SK-N-SH treated with all-trans-retinoic acid at 6 μM for 48 hours (cell line): ENCODE results near the gene MYBPC1.

Experiments used
- ATAC-seq: fragments of 200-7000 bp; cut with Tn5 transposase; 3 replicates; pipeline ENCODE4 v1.9.1; 2020; ENCODE audit warnings: mild to moderate bottlenecking, moderate library complexity
- ARNTL ChIP-seq: fragments of 450-650 bp; formaldehyde crosslinking; IDR thresholded peaks from 2 replicates; pipeline ENCODE4 v1.5.0; 2020; ENCODE audit warnings: low read depth, mild to moderate bottlenecking, moderate library complexity, borderline replicate concordance
- BACH2 ChIP-seq: fragments of 250-450 bp; sonication (Bioruptor Pico); IDR thresholded peaks from 2 replicates; pipeline ENCODE4 v1.9.0; 2021; ENCODE audit warnings: mild to moderate bottlenecking, borderline replicate concordance
- CREB5 ChIP-seq: fragments of 250-450 bp; sonication (Bioruptor Pico); IDR thresholded peaks from 2 replicates; pipeline ENCODE4 v1.5.1; 2020; ENCODE audit warnings: low read depth, mild to moderate bottlenecking, moderate library complexity
- CSDC2 ChIP-seq: fragments of 250-450 bp; sonication (Bioruptor Pico); IDR thresholded peaks from 2 replicates; pipeline ENCODE4 v1.5.0; 2020; ENCODE audit warnings: mild to moderate bottlenecking, moderate library complexity
- CSRNP3 ChIP-seq: fragments of 250-450 bp; sonication (Bioruptor Pico); IDR thresholded peaks from 2 replicates; pipeline ENCODE4 v1.5.1; 2021; ENCODE audit warnings: mild to moderate bottlenecking, moderate library complexity
- ESRRG ChIP-seq: fragments of 250-450 bp; sonication (Bioruptor Pico); IDR thresholded peaks from 2 replicates; pipeline ENCODE4 v1.6.1; 2021; ENCODE audit warnings: mild to moderate bottlenecking
- GLIS3 ChIP-seq: fragments of 250-450 bp; sonication (Bioruptor Pico); IDR thresholded peaks from 2 replicates; pipeline ENCODE4 v1.5.0; 2020; ENCODE audit warnings: mild to moderate bottlenecking, moderate library complexity
- ISL1 ChIP-seq: fragments of 250-450 bp; sonication (Bioruptor Pico); IDR thresholded peaks from 2 replicates; pipeline ENCODE4 v2.1.2; 2022; ENCODE audit warnings: mild to moderate bottlenecking, moderate library complexity
- OSR1 ChIP-seq: fragments of 250-450 bp; sonication (Bioruptor Pico); IDR thresholded peaks from 2 replicates; pipeline ENCODE4 v1.8.0; 2022; ENCODE audit warnings: moderate library complexity, mild to moderate bottlenecking, inconsistent platforms
- PATZ1 ChIP-seq: fragments of 250-450 bp; sonication (Bioruptor Pico); IDR thresholded peaks from 2 replicates; pipeline ENCODE4 v1.8.0; 2020; ENCODE audit warnings: mild to moderate bottlenecking, moderate library complexity, borderline replicate concordance
- POU6F1 ChIP-seq: fragments of 250-450 bp; sonication (Bioruptor Pico); IDR thresholded peaks from 2 replicates; pipeline ENCODE4 v1.8.0; 2021; ENCODE audit warnings: low read depth, mild to moderate bottlenecking, moderate library complexity, borderline replicate concordance
- RARB ChIP-seq: fragments of 250-450 bp; sonication (Bioruptor Pico); IDR thresholded peaks from 2 replicates; pipeline ENCODE4 v1.8.0; 2021; ENCODE audit warnings: mild to moderate bottlenecking, moderate library complexity
- SNAI2 ChIP-seq: fragments of 250-450 bp; sonication (Bioruptor Pico); IDR thresholded peaks from 2 replicates; pipeline ENCODE4 v1.5.0; 2020; ENCODE audit warnings: mild to moderate bottlenecking, moderate library complexity
- TCF4 ChIP-seq: fragments of 250-450 bp; sonication (Bioruptor Pico); IDR thresholded peaks from 2 replicates; pipeline ENCODE4 v1.8.0; 2021; ENCODE audit warnings: mild to moderate bottlenecking, moderate library complexity, borderline replicate concordance
- TOX ChIP-seq: fragments of 250-450 bp; sonication (Bioruptor Pico); IDR thresholded peaks from 2 replicates; pipeline ENCODE4 v1.8.0; 2021; ENCODE audit warnings: mild to moderate bottlenecking, moderate library complexity, borderline replicate concordance
- TSHZ2 ChIP-seq: fragments of 250-450 bp; sonication (Bioruptor Pico); IDR thresholded peaks from 2 replicates; pipeline ENCODE4 v1.5.0; 2020; ENCODE audit warnings: mild to moderate bottlenecking, moderate library complexity
- ZC3H10 ChIP-seq: fragments of 250-450 bp; sonication (Bioruptor Pico); IDR thresholded peaks from 2 replicates; pipeline ENCODE4 v1.5.1; 2021; ENCODE audit warnings: mild to moderate bottlenecking, moderate library complexity
- ZFP3 ChIP-seq: fragments of 250-450 bp; sonication (Bioruptor Pico); IDR thresholded peaks from 2 replicates; pipeline ENCODE4 v1.5.0; 2020; ENCODE audit warnings: mild to moderate bottlenecking, moderate library complexity
- ZFP30 ChIP-seq: fragments of 450-650 bp; formaldehyde crosslinking; IDR thresholded peaks from 2 replicates; pipeline ENCODE4 v1.5.0; 2022; ENCODE audit warnings: mild to moderate bottlenecking, moderate library complexity
- ZNF565 ChIP-seq: fragments of 450-650 bp; formaldehyde crosslinking; conservative IDR thresholded peaks from 2 replicates; pipeline ENCODE4 v1.5.0; 2020; ENCODE audit warnings: low read depth, mild to moderate bottlenecking, moderate library complexity
- ZNF70 ChIP-seq: fragments of 450-650 bp; formaldehyde crosslinking; IDR thresholded peaks from 2 replicates; pipeline ENCODE4 v1.5.0; 2020; ENCODE audit warnings: mild to moderate bottlenecking, moderate library complexity
- ZNF8 ChIP-seq: fragments of 450-650 bp; formaldehyde crosslinking; IDR thresholded peaks from 2 replicates; pipeline ENCODE4 v1.5.0; 2020; ENCODE audit warnings: mild to moderate bottlenecking, moderate library complexity

The MYBPC1 gene

GRCh38 chr12:101713059-101713682 is 118.4 kb downstream of the MYBPC1 start:
- ATAC-seq, result no peak
- TF ChIP-seq POU6F1 (CRISPR knock-in tag), result no peak
- no peak for TF ChIP-seq CSRNP3 (CRISPR knock-in tag)
- TF ChIP-seq PATZ1 (CRISPR knock-in tag), result no peak
- no peak for TF ChIP-seq ZFP30
- TF ChIP-seq ISL1 (CRISPR knock-in tag), result no peak
- TF ChIP-seq CREB5, result no peak
- TF ChIP-seq BACH2 (CRISPR knock-in tag), result no peak
- TF ChIP-seq ZNF70 (CRISPR knock-in tag), result no peak
- TF ChIP-seq ESRRG (CRISPR knock-in tag), result no peak
- no peak for TF ChIP-seq ZNF8
- TF ChIP-seq ZNF565 (CRISPR knock-in tag), result no peak
- no peak for TF ChIP-seq ZFP3 (CRISPR knock-in tag)
- no peak for TF ChIP-seq TCF4 (CRISPR knock-in tag)
- no peak for TF ChIP-seq SNAI2
- TF ChIP-seq ZC3H10 (CRISPR knock-in tag), result no peak
- TF ChIP-seq OSR1 (CRISPR knock-in tag), result no peak
- no peak for TF ChIP-seq GLIS3
- TF ChIP-seq, all 23 proteins: peak for 0

GRCh38 chr12:101713930-101714329 is 119.2 kb downstream of the MYBPC1 start:
- TF ChIP-seq CSRNP3 (CRISPR knock-in tag) (no peak), TOX (CRISPR knock-in tag) (no peak)
- ATAC-seq, result no peak

- ATAC-seq, result no peak
- TF ChIP-seq BACH2 (CRISPR knock-in tag) (no peak), TCF4 (CRISPR knock-in tag) (no peak), CSDC2 (no peak), CSRNP3 (CRISPR knock-in tag) (no peak), RARB (CRISPR knock-in tag) (no peak), ZNF8 (no peak), ARNTL (CRISPR knock-in tag) (no peak), POU6F1 (CRISPR knock-in tag) (no peak), ZNF565 (CRISPR knock-in tag) (no peak), ZFP3 (CRISPR knock-in tag) (no peak), ISL1 (CRISPR knock-in tag) (no peak), TSHZ2 (CRISPR knock-in tag) (no peak), GLIS3 (no peak), ZNF70 (CRISPR knock-in tag) (no peak), ZC3H10 (CRISPR knock-in tag) (no peak), ZFP30 (no peak)
These were observed 120.2 kb downstream of the MYBPC1 start for GRCh38 chr12:101714877-101715444.
